ENCODE measurements around the gene SCAMP5.

The SCAMP5 gene

DNA sequence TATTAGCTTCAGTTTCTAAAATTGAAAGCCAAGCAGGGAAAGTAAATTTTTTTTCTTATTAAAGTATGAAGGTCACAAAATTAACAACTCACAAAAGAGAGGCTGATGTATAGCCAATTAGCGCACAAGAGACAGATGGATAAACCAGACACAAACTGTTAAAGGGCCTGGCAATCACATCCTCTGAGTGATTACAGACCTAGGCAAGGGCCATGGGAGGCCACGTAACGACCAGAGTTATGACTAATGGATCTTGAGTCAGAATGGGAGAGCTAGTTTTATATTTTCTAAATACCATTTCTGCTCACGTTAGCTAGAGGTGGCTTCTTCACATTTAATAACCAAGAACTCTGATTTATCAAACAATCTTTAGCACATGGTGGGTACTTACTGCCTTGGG lies 17.8 kb upstream of the SCAMP5 start:
- DNase-seq (ENCODE audit: low spot score): no peak

DNA sequence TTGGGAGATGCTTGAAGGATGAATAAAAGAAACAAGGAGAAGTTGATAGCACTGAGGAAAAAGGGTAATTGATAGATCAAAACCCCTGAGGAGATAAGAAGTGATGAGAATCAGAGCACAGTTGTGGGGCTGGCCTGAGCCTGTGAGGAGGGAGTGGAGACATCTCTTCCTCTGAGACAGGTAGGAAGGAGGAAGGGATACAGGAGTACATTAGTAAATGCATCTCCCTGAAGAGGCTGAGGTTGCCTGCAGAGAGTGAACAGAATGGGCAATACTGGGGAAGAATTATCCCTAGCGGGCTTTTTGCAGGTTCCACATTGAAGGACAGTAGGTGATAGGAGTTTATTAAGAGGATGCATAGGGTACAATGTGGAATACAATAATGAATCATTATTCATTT lies 17.3 kb upstream of the SCAMP5 start:
- DNase-seq (ENCODE audit: low spot score): no peak

DNA sequence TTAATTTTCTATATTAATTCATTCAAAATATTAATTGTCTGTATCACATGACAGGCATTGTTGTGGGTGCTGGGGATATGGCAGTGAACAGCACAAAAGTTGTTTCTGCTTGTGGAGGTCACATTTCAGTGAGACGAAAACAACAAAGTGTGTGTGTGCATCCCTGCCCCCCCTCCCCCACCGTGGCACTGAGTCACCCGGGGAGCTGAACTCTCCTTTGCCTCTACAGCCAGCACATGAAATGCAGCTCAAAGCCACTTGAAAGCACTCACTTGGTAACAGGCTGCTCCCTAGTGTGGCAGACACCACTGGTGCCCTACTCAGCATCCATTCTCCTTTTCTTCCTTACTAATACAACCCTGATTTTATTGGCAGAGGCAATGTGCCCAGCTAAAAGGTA lies 16.9 kb upstream of the SCAMP5 start:
- DNase-seq (ENCODE audit: low spot score): no peak

DNA sequence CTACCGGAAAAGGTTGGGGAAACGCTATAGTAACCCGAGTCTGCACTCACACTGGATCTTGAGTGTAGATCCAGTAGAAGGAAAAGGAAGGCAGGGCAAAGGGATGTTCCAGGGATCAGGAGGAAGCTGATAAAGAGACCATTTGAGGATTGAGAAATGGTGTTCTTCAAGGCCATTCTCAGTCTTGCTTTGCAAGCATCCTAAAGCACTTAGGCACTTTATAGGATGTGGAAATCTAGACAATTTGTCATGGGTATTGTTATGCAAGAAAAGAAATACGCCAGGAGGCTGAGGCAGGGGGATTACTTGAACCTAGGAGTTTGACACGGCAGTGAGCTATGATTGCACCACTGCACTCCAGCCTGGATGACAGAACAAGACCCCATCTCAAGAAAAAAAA lies 13.2 kb upstream of the SCAMP5 start:
- no peak for DNase-seq (ENCODE audit: low spot score)

DNA sequence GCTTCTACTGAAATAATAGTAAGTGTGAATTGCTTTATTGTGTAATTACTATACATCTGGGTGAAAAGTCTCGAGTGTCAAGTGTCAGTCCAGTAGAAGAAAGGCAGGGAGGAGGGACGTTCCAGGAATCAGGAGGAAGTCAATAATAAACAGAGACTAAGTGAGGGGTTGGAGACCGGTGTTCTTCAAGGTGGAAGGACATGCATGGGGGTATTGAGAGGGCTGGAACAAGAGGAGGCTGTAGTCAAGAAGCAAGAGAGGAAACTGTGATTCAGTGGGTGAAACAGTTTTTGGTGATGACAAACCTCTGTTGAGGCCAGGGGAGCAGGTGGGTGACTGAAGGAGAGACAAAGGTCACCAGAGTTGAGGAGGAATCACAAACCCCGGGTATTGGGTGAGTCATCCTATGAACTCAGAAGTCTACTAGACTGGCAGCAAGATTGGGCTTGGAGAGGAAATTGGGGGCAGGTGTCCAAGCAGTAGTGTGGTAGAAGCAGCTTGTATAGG lies 11.6 kb upstream of the SCAMP5 start:
- DNase-seq (ENCODE audit: low spot score): no peak

DNA sequence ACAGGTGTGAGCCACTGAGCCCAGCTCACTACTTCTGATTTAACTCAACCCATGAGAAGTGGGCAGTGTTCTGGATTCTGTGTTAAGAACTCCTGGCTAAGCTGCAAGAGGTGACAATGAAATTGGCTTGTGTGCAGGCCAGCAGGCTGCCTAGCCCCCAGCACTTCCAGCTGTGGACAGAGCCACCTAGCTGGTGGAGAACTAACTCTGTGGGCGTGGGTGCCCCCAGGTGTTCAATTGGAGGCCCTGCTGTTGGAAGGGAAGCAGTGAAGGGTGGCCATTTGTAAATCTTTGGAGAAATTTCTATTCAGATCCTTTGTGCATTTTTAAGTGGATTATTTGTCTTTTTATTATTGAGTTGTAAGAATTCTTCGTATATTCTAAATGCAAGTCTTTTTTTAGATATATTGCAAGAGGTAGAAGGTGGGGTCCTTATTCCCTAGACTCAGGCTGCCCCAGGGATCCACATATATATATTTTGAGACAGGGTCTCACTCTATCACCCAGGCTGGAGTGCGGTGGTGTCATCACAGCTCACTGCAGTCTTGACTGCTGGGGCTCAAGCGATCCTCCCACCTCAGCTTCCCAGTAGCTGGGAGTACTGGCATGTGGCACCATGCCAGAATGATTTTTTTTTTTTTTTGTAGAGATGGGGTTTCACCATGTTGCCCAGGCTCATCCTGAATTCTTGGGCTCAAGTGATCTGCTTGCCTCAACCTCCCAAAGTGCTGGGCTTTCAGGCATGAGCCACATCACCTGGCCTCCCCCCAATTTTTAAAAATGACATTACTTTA lies 7.2 kb upstream of the SCAMP5 start:
- no peak for DNase-seq (ENCODE audit: low spot score)

DNA sequence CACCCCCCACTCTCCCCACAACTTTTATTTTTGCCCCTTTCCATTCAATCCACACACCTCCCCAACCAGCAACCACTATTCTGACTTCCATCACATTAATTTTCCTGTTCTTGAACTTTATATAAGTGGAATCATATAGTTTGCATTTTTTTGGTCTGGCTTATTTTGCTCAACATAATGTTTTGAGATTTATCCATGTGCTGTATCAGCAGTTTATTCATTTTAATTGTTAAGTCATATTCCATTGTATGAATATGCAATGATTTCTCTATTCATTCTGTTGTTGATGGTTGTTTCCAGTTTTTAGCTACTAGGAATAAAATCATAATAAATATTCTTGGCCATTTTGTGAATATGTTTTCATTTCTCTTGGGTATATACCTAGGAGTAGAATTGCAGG lies 5.8 kb upstream of the SCAMP5 start:
- no peak for DNase-seq (ENCODE audit: low spot score)

DNA sequence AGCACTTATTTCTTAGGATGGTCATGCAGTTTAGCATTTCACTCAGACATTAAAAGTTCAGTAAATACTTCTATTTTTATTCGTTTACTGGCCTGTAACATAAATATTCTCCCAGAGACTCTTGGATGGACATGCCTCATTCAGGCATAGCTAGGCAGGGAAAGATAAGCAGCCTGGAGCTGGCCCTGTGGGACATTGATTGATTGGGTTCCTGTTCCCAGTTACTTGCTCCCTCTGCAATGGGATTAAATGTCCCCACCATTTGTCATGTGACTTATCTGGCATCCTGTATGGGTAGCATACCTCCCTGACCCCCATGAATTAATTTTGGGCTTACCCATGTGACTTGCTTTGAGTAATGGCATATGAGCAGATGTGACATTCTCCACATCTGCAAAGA lies 2.7 kb upstream of the SCAMP5 start:
- DNase-seq (ENCODE audit: low spot score): no peak

DNA sequence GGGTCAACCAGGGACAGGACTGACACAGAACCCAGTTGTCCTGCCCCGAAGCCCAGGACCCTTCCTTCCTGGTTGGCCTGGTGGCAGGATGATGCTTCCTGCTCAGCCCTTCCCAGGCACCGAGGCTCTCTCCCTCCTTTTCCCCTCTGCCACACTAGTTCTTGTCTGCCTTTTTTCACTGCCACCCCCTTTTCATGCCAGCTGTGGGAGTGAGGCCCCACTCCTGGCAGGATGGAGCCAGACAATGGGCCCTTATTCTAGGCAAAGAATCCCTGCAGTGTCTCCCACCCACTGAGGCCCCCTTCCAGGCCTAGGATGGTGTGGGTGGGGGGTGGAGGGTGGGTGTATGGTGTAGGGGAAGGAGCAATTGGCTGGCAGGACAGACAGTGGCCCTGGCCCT lies 1.1 kb upstream of the SCAMP5 start:
- no peak for DNase-seq (ENCODE audit: low spot score)

DNA sequence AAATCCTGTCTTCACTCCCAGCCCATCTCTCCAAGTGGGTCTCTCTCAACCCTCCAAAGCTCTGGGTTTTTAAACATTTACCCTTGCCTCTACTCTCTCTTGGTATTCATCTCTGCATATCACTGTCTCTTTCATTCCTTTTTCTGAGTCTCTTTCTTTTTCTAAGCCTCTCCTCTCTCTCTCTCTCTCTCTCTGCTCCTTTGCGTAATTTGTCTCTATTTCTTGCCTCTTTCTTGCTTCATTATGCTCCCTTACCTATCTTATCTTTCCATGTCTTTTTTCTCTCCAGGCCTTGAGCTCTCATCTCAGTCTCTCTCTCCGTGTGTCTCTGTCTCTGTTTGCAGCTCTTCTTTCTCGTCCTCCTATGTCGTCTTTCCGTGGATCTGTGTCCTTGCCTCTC lies 678 bp upstream of the SCAMP5 start:
- no peak for DNase-seq (ENCODE audit: low spot score)

DNA sequence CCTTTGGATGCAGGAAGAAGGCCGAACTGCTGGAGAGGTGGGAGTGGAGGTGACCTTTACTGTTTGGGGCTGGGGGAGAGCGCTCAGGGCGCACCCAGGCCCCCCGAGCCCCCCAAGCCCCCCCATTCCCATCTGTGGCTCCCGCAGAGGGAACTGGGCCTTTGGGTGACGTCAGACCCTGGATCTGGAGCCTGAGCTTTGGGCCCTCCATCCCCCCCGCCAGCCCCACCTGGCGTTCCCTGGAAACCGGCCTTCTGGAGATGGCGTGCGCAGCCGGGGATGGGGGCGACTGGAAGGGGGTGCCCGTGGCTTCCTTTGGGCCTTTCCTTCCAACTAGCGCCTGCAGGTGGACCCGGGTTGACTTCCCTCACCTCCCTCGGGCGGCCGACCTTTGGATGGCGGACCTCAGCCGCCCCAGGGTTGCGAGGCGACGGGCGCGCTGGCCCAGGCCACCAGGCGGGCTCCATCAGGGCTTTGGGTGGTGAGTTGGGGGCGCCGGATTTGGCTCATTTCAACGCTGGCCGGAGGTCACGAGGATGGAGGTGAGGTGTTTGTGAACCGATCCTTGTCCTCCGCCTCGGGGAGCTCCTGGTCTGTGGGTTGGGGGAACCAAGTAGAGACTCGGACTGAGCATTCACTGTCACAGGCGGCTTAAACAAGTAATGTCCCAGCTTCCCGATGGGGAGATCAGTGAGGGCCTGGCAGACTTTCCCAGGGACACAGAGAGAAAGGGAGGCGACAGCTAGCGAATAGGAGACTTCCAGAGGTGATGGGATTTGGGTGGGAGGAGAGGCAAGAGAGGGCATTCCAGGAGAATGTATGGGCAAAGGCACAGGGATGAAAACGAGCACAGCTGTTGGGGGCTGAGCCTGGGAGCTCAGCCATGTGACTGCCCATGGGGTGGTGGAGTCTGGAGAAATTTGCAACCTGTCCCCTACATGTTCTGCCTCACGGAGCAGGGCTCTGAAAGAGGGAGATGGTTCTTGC lies 709 bp downstream of the SCAMP5 start:
- no peak for DNase-seq (ENCODE audit: low spot score)

DNA sequence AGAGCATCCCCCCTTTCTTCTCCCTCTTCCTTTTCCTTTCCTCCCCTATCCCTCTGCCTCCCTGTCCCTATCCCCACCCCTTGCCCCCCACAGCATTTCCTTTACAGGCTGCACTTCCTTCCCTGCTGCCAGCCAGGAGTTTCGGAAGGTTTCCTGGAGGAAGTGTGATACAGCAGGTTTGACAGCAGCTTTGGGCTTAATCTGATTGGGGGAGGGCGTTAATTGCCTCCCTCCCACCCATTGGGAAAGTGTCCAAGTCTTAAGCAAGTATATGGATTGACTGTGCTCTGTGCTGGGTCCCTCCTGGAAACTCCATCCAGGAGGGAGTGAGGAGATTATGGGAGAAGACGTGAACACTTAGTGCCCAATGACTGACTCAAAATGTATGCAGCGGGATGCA lies 1.8 kb downstream of the SCAMP5 start:
- no peak for DNase-seq (ENCODE audit: low spot score)

DNA sequence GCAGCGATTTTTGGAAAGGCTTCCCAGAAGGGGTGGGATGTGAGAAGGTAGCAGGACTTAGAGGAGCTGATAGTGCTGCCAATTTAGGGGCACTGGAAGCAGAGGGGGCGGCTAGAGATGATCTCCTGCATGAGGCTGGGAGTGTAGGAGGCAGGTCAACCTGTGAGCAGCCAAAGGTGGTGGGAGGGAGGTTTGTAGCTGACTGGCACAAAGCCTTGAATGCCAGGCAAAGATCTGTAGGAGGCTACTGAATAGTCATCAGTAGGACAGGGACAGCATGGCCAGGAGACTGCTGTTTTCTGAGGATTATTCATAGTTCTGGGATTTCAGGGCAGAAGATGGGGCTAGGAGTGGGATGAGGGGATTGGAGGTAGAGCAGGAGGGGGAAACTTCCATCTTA lies 2.2 kb downstream of the SCAMP5 start:
- no peak for DNase-seq (ENCODE audit: low spot score)

DNA sequence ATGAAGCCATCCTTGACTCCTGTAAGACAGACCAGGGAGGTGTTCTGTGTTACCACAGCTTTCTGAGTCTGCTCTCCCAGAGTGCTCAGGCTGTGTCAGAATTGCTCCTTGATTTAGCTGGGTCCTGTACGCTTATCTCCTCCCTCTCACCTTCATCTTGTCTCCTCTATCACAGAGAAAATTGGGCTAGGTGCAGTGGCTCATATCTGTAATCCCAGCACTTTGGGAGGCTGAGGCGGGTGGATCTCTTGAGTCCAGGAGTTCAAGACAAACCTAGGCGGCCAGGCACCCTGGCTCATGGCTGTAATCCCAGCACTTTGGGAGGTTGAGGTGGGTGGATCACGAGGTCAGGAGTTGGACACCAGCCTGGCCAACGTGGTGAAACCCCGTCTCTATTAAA lies 5.9 kb downstream of the SCAMP5 start:
- DNase-seq (ENCODE audit: low spot score): no peak

DNA sequence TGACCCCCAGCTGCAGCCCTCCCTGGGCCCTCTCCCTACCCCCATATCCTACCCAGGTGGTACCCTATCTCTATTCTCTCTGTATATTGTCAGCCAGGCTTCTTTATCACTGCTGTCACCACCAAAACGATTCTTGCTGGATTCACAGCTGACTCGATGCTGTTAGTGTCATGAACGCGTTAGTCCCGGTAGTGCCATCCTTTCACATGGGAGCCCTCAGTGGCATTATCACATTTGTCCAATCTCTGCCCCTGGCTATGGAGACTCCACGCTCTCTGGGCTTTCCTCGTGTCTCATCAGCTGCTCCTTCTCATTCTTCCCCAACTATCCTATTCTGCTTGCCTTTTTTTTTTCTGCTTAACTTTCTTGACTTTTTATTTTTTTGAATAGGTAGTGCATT lies 7.0 kb downstream of the SCAMP5 start:
- no peak for DNase-seq (ENCODE audit: low spot score)

DNA sequence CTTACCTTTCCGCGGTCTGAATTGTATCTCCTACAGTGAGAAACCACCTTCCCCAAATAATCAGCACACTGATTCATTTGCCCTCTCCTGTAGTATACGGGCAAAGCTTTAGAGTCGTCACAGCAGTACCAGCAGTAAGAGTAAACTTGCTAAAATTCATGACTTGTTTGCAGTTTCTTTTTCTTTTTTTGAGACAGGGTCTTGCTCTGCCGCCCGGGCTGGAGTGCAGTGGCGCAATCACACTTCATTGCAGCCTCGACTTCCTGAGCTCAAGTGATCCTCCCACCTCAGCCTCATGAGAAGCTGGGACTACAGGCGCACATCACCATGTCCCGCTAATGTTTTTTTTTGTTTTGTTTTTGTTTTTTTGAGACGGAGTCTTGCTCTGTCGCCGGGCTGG lies 11.9 kb downstream of the SCAMP5 start:
- DNase-seq (ENCODE audit: low spot score): no peak

DNA sequence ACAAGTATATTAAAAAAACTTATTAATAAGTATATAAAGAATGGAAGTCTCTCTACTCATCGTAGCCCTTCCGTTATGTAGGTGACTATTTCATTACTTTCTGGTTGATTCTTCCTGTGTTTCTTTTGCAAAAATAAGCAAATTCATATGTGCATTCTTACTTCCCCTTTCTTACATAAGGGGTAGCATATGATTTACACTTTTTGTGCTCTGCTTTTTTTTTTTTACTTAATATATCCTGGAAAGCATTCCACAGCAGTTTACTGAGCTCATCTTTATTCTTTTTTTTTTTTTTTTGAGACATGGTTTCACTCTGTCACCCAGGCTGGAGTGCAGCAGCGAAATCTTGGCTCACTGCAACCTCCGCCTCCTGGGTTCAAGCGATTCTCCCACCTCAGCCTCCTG lies 12.9 kb downstream of the SCAMP5 start:
- DNase-seq (ENCODE audit: low spot score): peak; percentile 50

DNA sequence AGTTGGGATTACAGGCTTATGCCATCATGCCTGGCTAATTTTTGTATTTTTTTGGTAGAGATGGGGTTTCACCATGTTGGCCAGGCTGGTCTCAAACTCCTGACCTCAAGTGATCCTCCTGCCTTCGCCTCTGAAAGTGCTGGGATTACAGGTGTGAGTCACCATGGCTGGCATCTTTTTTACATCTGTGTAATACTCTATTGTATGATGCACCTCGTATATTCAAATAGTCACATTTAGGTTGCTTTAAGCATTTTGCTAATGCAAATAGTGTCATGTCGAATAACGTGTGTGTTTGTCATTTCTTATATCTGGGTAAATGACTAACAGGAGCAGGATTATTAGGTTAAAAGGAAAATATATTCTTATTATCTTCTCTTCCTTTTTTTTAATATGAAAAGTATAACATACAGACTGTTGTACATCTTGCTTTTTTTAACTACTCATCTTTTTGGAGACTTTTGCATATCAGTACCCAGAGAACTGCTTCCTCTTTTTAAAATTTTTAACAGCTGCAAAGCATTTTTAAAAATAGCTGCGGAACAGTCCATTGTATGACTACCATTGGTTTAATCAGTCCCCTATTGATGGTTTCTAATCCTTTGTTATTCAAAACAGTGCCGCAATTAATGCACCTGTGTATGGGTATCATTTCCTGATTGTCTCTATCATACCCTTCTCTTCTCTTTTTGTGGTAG lies 13.4 kb downstream of the SCAMP5 start:
- DNase-seq (ENCODE audit: low spot score): peak; percentile 74

DNA sequence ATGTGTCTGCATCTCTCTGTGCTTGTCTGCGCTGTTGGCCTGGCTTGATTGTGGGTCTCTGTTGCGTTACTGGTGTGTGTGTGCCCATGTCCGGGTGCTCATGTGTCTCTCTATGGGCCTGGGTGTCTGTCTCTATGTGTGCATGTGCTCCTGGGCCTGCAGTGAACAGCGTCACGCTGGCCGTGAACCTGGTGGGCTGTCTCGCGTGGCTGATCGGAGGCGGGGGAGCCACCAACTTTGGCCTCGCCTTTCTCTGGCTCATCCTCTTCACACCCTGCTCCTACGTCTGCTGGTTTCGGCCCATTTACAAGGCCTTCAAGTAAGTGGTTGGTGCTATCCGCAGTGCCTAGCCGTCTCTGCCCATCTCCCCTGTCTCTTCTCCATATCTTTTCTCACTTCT lies 21.1 kb downstream of the SCAMP5 start:
- no peak for DNase-seq (ENCODE audit: low spot score)

DNA sequence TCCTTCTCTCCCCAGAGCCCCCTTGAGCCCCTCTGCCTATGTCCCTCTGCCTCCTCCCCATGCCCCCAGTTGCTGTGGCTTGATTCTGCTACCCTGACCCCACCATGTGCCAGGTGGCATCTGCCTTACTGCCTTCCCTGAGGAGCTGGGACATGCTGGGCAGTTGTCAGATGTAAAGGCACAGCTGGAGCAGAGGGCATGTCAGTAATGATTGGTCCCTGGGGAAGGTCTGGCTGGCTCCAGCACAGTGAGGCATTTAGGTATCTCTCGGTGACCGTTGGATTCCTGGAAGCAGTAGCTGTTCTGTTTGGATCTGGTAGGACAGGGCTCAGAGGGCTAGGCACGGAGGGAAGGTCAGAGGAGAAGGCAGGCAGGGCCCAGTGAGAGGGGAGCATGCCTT lies 24.6 kb downstream of the SCAMP5 start:
- DNase-seq (ENCODE audit: low spot score): no peak

DNA sequence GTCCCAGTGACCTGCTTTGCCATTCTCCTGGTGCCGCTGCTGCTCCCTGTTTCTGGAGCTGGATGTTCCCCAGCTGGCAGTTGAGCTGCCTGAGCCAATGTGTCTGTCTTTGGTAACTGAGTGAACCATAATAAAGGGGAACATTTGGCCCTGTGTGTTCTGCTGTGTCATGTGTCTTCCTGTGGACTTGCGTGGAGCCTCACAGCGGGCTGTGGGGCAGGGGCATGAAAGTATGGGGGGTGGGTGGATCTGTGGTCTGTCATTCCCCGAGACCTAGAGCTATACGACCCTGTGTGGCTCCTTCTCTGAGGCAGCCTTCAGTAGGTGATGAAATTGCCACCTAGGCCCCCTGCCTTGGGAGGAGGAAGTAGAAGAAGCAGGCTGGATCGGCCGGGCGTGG lies 26.0 kb downstream of the SCAMP5 start:
- no peak for DNase-seq (ENCODE audit: low spot score)

DNA sequence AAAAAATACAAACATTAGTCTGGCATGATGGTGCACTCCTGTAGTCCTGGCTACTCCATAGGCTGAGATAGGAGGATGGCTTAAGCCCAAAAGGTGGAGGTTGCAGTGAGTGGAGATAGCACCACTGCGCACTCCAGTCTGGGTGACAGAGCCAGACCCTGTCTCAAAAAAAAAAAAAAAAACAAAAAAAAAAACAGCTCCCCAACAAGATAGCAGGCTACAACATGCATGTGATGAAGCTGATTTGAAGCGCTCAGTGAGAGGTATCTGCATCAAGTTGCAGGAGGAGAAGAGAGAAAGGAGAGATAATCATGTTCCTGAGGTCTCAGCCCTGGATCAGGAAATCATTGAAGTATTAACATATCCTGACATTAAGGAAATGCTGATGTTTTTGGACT lies 27.4 kb downstream of the SCAMP5 start:
- DNase-seq (ENCODE audit: low spot score): no peak

All from germinal center (tissue), 1 donor.